ENCODE data around the gene WDR5.

- TF ChIP-seq POLR2A (IDR thresholded peaks at IDR 0.05): no peak
- TF ChIP-seq, protein P1, sequence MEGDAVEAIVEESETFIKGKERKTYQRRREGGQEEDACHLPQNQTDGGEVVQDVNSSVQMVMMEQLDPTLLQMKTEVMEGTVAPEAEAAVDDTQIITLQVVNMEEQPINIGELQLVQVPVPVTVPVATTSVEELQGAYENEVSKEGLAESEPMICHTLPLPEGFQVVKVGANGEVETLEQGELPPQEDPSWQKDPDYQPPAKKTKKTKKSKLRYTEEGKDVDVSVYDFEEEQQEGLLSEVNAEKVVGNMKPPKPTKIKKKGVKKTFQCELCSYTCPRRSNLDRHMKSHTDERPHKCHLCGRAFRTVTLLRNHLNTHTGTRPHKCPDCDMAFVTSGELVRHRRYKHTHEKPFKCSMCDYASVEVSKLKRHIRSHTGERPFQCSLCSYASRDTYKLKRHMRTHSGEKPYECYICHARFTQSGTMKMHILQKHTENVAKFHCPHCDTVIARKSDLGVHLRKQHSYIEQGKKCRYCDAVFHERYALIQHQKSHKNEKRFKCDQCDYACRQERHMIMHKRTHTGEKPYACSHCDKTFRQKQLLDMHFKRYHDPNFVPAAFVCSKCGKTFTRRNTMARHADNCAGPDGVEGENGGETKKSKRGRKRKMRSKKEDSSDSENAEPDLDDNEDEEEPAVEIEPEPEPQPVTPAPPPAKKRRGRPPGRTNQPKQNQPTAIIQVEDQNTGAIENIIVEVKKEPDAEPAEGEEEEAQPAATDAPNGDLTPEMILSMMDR (IDR thresholded peaks at IDR 0.05): no peak
These were observed 9.5 kb upstream of the WDR5 start for GRCh38 chr9:134126373-134126772.

Measured in breast epithelium (tissue), 3 donors.